ENCODE measurements around the gene NEK9. TPM values are rescaled to one million over a fixed set of nuclear protein-coding genes. Genes with fewer than 3 reads are reported as not detected.

The NEK9 gene
- total and polyA plus RNA-seq, 10 of the 15 experiments (the other 5 are each of a cell fraction or from before 2014, with no cell fraction given), result 6.0 to 78.8 (median 44.7) TPM

DNA sequence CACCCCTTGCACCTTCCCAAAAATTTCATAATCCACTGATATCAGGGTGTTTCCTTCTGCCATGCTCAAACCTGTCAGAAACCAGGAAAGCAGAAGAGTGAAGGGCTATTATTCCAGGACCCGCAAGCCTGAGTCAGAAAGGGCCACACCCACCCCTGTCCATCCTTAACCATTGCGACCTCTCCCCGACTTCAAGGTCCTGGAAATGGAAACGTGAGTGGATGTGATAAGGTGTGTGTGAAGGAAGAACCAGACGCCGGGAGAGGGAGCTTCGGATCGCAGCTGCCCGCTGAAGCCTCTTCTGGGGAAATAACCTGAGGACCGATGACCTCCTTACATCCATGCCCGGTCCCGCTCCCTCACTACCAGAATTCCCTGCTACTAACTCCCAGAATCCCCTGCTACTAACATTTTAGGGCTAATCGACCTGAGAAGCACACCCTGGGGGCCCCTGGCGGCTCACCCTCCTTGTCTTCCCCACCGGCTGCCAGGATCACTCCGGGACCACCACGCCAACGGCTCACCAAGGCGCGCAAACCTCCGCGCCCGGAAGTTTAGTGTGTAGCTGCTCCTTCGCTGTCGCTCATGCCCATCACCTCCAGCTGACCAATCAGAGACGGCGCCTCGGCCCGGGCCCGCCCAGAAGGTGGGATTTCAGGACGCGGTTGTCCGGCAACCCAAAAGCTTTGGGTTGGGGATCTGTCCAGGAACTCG is 63.2 kb downstream of the NEK9 start, which contains the start of gene ACYP1 (continued):
- TF ChIP-seq, protein P1, sequence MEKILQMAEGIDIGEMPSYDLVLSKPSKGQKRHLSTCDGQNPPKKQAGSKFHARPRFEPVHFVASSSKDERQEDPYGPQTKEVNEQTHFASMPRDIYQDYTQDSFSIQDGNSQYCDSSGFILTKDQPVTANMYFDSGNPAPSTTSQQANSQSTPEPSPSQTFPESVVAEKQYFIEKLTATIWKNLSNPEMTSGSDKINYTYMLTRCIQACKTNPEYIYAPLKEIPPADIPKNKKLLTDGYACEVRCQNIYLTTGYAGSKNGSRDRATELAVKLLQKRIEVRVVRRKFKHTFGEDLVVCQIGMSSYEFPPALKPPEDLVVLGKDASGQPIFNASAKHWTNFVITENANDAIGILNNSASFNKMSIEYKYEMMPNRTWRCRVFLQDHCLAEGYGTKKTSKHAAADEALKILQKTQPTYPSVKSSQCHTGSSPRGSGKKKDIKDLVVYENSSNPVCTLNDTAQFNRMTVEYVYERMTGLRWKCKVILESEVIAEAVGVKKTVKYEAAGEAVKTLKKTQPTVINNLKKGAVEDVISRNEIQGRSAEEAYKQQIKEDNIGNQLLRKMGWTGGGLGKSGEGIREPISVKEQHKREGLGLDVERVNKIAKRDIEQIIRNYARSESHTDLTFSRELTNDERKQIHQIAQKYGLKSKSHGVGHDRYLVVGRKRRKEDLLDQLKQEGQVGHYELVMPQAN (conservative IDR thresholded peaks at IDR 0.05), result peak; percentile 58
- no peak for TF ChIP-seq ETV6 (conservative IDR thresholded peaks at IDR 0.05 in 1 of 2, IDR thresholded peaks at IDR 0.05 in 1 of 2; ENCODE audit: borderline replicate concordance in 1 of 2, low read depth in 1 of 2)
- TF ChIP-seq, protein P2, sequence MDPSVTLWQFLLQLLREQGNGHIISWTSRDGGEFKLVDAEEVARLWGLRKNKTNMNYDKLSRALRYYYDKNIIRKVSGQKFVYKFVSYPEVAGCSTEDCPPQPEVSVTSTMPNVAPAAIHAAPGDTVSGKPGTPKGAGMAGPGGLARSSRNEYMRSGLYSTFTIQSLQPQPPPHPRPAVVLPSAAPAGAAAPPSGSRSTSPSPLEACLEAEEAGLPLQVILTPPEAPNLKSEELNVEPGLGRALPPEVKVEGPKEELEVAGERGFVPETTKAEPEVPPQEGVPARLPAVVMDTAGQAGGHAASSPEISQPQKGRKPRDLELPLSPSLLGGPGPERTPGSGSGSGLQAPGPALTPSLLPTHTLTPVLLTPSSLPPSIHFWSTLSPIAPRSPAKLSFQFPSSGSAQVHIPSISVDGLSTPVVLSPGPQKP (IDR thresholded peaks at IDR 0.05; ENCODE audit: low read depth, low read length), result peak; percentile 64
- TF ChIP-seq GATAD2B (conservative IDR thresholded peaks at IDR 0.05; ENCODE audit: low read depth), result peak; percentile 52; the same call in 1 of the 2 replicates
- no peak for TF ChIP-seq CTCF (IDR thresholded peaks at IDR 0.05 in 2 of 3, conservative IDR thresholded peaks at IDR 0.05 in 1 of 3; ENCODE audit: control insufficient read depth in 2 of 3, extremely low read depth in 1 of 3, insufficient read depth in 1 of 3, low read depth in 3 of 3, low read length in 3 of 3)
- TF ChIP-seq, protein P3, sequence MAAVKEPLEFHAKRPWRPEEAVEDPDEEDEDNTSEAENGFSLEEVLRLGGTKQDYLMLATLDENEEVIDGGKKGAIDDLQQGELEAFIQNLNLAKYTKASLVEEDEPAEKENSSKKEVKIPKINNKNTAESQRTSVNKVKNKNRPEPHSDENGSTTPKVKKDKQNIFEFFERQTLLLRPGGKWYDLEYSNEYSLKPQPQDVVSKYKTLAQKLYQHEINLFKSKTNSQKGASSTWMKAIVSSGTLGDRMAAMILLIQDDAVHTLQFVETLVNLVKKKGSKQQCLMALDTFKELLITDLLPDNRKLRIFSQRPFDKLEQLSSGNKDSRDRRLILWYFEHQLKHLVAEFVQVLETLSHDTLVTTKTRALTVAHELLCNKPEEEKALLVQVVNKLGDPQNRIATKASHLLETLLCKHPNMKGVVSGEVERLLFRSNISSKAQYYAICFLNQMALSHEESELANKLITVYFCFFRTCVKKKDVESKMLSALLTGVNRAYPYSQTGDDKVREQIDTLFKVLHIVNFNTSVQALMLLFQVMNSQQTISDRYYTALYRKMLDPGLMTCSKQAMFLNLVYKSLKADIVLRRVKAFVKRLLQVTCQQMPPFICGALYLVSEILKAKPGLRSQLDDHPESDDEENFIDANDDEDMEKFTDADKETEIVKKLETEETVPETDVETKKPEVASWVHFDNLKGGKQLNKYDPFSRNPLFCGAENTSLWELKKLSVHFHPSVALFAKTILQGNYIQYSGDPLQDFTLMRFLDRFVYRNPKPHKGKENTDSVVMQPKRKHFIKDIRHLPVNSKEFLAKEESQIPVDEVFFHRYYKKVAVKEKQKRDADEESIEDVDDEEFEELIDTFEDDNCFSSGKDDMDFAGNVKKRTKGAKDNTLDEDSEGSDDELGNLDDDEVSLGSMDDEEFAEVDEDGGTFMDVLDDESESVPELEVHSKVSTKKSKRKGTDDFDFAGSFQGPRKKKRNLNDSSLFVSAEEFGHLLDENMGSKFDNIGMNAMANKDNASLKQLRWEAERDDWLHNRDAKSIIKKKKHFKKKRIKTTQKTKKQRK (IDR thresholded peaks at IDR 0.05; ENCODE audit: low read depth, low read length), result peak; percentile 78
- peak; percentile 80 for TF ChIP-seq IKZF1 (conservative IDR thresholded peaks at IDR 0.05)
- no peak for TF ChIP-seq TCF3 (IDR thresholded peaks at IDR 0.05; ENCODE audit: borderline replicate concordance, insufficient read depth, low read depth, low read length)
- TF ChIP-seq DPF2 (IDR thresholded peaks at IDR 0.05), result peak; percentile 95
- 0 out of 2 replicates have a peak, but pooled peaks have one; percentile 13 for TF ChIP-seq ZNF207 (IDR thresholded peaks at IDR 0.05; ENCODE audit: borderline replicate concordance)
